Kidney (tissue), 14 donors: ENCODE data around the gene ZNF524. TPM values are rescaled to one million over a fixed set of nuclear protein-coding genes. Genes with fewer than 3 reads are reported as not detected.

Experiments
- DNase-seq, 5 donors: peaks; one replicate each; pipeline ENCODE4 v3.0.0-alpha.2; 2013 to 2020
- FAIRE-seq: peaks from 2 replicates; lab custom pipeline; 2012; peaks lifted over from hg19 to GRCh38; lab: Jason Lieb, UNC
- H3K27ac ChIP-seq, 2 donors: one replicate each; pipeline ENCODE4 v1.7.0; 2013; ENCODE audit warnings: low read depth in 2 of 2, low read length in 2 of 2, inconsistent platforms in 1 of 2
- H3K27me3 ChIP-seq: one replicate; pipeline ENCODE4 v1.7.1; 2013; ENCODE audit warnings: low read length, inconsistent platforms; ENCODE audit not compliant: control insufficient read depth, insufficient read depth
- H3K36me3 ChIP-seq, 3 donors: one replicate each; pipeline versions ENCODE4 v1.7.0 to v1.7.1; 2013; ENCODE audit warnings: low read length in 3 of 3, control low read depth in 1 of 3, inconsistent platforms in 1 of 3; ENCODE audit not compliant: insufficient read depth in 3 of 3, control insufficient read depth in 2 of 3
- H3K4me1 ChIP-seq, 3 donors: one replicate each; pipeline versions ENCODE4 v1.7.0 to v1.7.1; 2013; ENCODE audit warnings: low read length in 3 of 3, inconsistent platforms in 1 of 3, low read depth in 1 of 3; ENCODE audit not compliant: control insufficient read depth in 2 of 3, insufficient read depth in 2 of 3
- H3K4me3 ChIP-seq, 3 donors: one replicate each; pipeline versions ENCODE4 v1.7.0 to v1.8.1; 2013; ENCODE audit warnings: low read length in 3 of 3, control low read depth in 1 of 3, inconsistent platforms in 1 of 3
- H3K9ac ChIP-seq, 3 donors: one replicate each; pipeline versions ENCODE4 v1.7.0 to v1.7.1; 2013; ENCODE audit warnings: low read length in 3 of 3, control low read depth in 1 of 3, inconsistent platforms in 1 of 3
- H3K9me3 ChIP-seq, 3 donors: one replicate each; pipeline versions ENCODE4 v1.7.0 to v1.7.1; 2013; ENCODE audit warnings: low read length in 3 of 3, control low read depth in 1 of 3, inconsistent platforms in 1 of 3; ENCODE audit not compliant: control insufficient read depth in 2 of 3, insufficient read depth in 1 of 3
- intact Hi-C: fragments of 100-400 bp; cut with DNase I; formaldehyde crosslinking; loops from one replicate; pipeline ENCODE4 v1.11.1; 2022
- polyA plus RNA-seq: library from polyadenylated mRNA; stranded (reverse); fragments of 350-450 nt; fragmentation: Illumina TruSeq; extraction: RNeasy Lipid Tissue Mini Kit (QIAGEN cat#74804); gene quantifications from one replicate; pipeline ENCODE4 v1.2.3, GENCODE V29; 2014; ENCODE audit warnings: low read depth, low replicate concordance; ENCODE audit not compliant: insufficient read depth
- total RNA-seq: library from RNA; stranded (reverse); fragmentation: NEBNext Ultra II Directional; extraction: Animal tissue kit (Norgen Biotek cat#: 25700); gene quantifications from one replicate; pipeline ENCODE4 v1.2.1, GENCODE V29; 2021
- TF ChIP-seq, protein P1 (sequence below): IDR thresholded peaks from 3 replicates; pipeline ENCODE4 v1.5.1; 2012; ENCODE audit warnings: mild to moderate bottlenecking, moderate library complexity, borderline replicate concordance; ENCODE audit not compliant: insufficient read depth; ENCODE audit errors: extremely low read depth
- donor health status: control.
- donor health status: control.
- donor health status: control.
- donor health status: control.
- donor health status: control.
- donor health status: DM: yes; HTN: yes; CAD: no.
- donor health status: Normal renal cell carcinoma (clear cell type).

Gene ZNF524
- total and polyA plus RNA-seq, 2 donors from 2014 or later = 22.9 to 32.6 TPM

DNA sequence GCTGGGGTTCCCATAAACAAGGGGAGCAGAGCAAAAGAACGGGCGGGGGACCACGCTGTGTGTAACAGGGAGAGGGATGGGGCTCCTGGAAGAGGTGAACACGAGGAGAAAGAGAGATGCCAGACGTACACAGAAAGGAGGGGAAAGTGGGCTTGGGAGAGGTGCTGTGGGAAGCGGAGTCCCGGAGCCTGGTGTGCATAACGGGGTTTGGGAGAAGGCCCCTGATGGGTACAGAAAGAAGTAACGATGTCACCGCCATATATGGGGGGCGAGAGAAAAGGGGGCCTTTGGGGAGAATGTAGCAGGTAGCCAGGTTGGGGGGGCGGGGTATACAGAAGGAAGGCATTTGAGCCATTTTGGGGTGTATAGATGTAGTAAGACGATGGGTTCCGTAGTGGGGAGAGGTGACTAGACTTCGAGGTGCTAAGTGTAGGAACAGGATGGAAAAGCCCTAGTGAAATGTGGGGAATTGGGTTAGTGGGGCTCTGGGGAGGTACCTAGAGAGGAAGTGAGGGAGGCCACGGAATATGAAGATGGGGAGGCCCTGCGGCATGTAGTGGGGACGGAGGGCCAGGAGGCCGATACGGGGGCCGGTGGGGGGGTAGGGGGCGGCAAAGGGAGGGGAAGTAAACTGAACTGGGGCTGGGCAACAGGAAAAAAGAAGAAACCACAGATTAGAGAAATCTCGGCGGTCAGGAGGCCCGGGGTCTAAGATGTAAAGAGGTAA lies 41.5 kb downstream of the ZNF524 start:
- FAIRE-seq (no peak), DNase-seq (peak in 1 of 5 donors; percentile 38)
- no peaks in the 10 kb centered on the region for H3K9me3 ChIP-seq
- peak overlapping the region; percentile 50 to 84 (median 69) for H3K9ac ChIP-seq
- no peaks in the 10 kb centered on the region for H3K36me3 ChIP-seq
- TF ChIP-seq, protein P1, sequence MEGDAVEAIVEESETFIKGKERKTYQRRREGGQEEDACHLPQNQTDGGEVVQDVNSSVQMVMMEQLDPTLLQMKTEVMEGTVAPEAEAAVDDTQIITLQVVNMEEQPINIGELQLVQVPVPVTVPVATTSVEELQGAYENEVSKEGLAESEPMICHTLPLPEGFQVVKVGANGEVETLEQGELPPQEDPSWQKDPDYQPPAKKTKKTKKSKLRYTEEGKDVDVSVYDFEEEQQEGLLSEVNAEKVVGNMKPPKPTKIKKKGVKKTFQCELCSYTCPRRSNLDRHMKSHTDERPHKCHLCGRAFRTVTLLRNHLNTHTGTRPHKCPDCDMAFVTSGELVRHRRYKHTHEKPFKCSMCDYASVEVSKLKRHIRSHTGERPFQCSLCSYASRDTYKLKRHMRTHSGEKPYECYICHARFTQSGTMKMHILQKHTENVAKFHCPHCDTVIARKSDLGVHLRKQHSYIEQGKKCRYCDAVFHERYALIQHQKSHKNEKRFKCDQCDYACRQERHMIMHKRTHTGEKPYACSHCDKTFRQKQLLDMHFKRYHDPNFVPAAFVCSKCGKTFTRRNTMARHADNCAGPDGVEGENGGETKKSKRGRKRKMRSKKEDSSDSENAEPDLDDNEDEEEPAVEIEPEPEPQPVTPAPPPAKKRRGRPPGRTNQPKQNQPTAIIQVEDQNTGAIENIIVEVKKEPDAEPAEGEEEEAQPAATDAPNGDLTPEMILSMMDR = no peak
- intact Hi-C loops = no loop called here
- H3K27ac ChIP-seq = peak overlapping the region; percentile 63 to 89
- peaks cover 0 to 38% (median 4%) of the 10 kb centered on the region in 3 donors for H3K4me1 ChIP-seq
- peak overlapping the region; percentile 64 to 84 (median 79) for H3K4me3 ChIP-seq
- H3K27me3 ChIP-seq = no peaks in the 10 kb centered on the region

DNA sequence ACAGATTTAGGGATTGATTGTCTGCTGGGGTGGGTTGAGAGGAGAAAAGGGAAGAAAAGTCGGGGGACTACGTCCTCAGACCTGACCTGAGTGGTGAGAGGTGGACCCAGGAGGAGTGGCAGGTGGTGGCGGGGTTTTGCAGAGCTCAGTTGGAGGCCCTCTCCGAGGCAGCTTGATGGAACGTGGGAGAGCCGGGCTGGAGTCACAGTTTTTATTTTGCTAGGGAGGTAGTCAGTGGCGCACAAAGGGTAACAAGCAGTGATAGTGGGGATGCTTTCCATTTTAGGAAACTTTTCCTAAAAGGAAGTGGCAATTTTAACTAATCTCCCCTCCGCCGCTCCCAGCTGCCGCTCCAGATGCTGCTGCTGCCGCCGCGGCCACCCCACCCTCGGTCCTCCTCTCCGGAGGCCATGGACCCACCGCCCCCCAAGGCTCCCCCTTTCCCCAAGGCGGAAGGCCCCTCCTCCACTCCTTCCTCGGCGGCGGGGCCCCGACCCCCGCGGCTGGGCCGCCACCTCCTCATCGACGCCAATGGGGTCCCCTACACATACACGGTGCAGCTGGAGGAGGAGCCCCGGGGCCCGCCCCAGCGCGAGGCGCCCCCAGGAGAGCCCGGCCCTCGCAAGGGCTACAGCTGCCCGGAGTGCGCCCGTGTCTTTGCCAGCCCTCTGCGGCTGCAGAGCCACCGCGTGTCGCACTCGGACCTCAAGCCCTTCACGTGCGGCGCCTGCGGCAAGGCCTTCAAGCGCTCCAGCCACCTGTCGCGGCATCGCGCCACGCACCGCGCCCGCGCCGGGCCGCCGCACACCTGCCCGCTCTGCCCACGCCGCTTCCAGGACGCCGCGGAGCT lies 42.3 kb downstream of the ZNF524 start:
- Histone ChIP-seq H3K4me3 (peak overlapping the region; percentile 46 to 82 (median 79)), H3K9me3 (no peaks in the 10 kb centered on the region), H3K27me3 (no peaks in the 10 kb centered on the region), H3K4me1 (peaks cover 0 to 39% (median 4%) of the 10 kb centered on the region in 3 donors), H3K9ac (peak overlapping the region in 2 of 3 donors; percentile 18 to 84), H3K27ac (peak overlapping the region; percentile 45 to 74), H3K36me3 (no peaks in the 10 kb centered on the region)
- DNase-seq (peak in 2 of 5 donors; percentile 62 to 90), FAIRE-seq (no peak)
- TF ChIP-seq, protein P1 = no peak
- intact Hi-C loops = no loop called here

DNA sequence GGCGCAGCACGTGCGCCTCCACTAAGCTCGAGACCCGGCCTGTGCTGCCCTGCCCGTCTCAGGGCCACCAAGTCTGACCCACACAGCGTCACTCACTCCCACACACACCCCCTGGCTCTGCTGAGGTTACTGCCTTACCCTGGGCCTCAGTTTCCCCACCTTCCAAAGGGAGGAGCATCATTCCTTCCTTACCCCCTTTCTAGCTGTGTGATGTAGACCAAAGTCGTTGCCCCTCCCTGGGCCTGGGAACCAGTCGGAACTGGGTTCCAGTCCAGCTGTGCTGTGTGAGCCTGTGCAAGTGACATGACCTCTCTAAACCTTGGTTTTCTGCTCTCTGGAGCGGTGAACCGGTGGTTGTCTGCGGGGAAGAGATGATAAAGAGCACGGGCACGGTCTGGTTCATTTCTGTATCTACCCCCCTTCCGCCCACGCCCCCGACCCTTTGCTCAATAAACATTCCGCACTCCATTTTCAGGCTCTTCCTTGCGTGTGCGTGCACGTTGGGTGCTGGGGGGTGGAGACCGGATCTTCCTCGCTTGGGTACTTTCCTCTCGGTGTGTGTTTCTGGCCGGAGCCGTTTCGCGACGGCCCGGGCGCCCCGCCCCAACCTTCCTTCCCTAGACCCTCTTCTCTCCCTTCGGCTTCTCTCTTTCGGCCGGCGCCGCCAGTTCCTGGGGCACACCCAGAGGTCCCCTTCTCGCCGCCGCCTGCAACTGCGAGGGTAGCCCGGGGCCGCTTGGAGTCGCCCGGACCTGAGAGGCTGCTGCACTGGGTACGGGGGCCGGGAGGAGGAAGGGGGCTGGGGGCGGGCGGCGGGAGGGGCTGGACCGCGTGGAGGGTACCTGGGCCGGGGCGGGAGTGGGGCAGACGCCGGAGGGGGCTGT lies 43.2 kb downstream of the ZNF524 start, which contains the start of gene ZNF581:
Gene ZNF581 (plus strand): TSS at position 647 of the 884 bp plus-strand sequence. CDS start 923 bp downstream, outside the sequence.
- Histone ChIP-seq H3K27me3 (no peaks in the 10 kb centered on the region), H3K4me3 (peak within 1 kb of the TSS; percentile 53 to 82 (median 79)), H3K9me3 (no peaks in the 10 kb centered on the region), H3K36me3 (no peaks in the 10 kb centered on the region), H3K9ac (peak within 1 kb of the TSS; percentile 30 to 84 (median 69)), H3K27ac (peak within 1 kb of the TSS; percentile 72 to 74), H3K4me1 (peaks cover 0 to 41% (median 4%) of the 10 kb centered on the region in 3 donors)
- peak; percentile 73 to 94 (median 84) for DNase-seq
- intact Hi-C loops = no loop called here
- TF ChIP-seq, protein P1 = no peak
- FAIRE-seq = no peak
